ENCODE data around the gene ABR. TPM values are rescaled to one million over a fixed set of nuclear protein-coding genes. Genes with fewer than 3 reads are reported as not detected.

The ABR gene
- total and polyA plus RNA-seq, 2 donors from 2014 or later: 18.7 to 116 TPM

- Histone ChIP-seq H3K27ac (ENCODE audit: low read depth in 2 of 2, low read length in 2 of 2) (no peak overlapping the region), H3K36me3 (ENCODE audit: control insufficient read depth in 2 of 3, insufficient read depth in 3 of 3, low read length in 3 of 3) (no peaks in the 10 kb centered on the region), H3K4me3 (ENCODE audit: low read length in 3 of 3) (no peak overlapping the region), H3K4me1 (ENCODE audit: control insufficient read depth in 2 of 3, insufficient read depth in 2 of 3, low read depth in 1 of 3, low read length in 3 of 3) (no peaks in the 10 kb centered on the region), H3K9ac (ENCODE audit: low read length in 3 of 3) (no peak overlapping the region), H3K9me3 (ENCODE audit: control insufficient read depth in 2 of 3, insufficient read depth in 1 of 3, low read length in 3 of 3) (no peaks in the 10 kb centered on the region), H3K27me3 (ENCODE audit: control insufficient read depth, insufficient read depth, low read length) (no peaks in the 10 kb centered on the region)
- no peak for FAIRE-seq
- intact Hi-C loops (cut with DNase I): no loop called here
- peak in 4 of 5 donors; percentile 21 to 75 (median 64) for DNase-seq
- no peak for TF ChIP-seq CTCF (IDR thresholded peaks at IDR 0.05; ENCODE audit: borderline replicate concordance, extremely low read depth, insufficient read depth)
These were observed 221.8 kb downstream of the ABR start for GRCh38 chr17:957856-958421.

- no peak for TF ChIP-seq CTCF (IDR thresholded peaks at IDR 0.05; ENCODE audit: borderline replicate concordance, extremely low read depth, insufficient read depth)
- intact Hi-C loops (cut with DNase I): no loop called here
- Histone ChIP-seq H3K4me3 (ENCODE audit: low read length in 3 of 3) (no peak overlapping the region), H3K4me1 (ENCODE audit: control insufficient read depth in 2 of 3, insufficient read depth in 2 of 3, low read depth in 1 of 3, low read length in 3 of 3) (peaks cover 0 to 1% (median 0%) of the 10 kb centered on the region in 3 donors), H3K36me3 (ENCODE audit: control insufficient read depth in 2 of 3, insufficient read depth in 3 of 3, low read length in 3 of 3) (no peaks in the 10 kb centered on the region), H3K9me3 (ENCODE audit: control insufficient read depth in 2 of 3, insufficient read depth in 1 of 3, low read length in 3 of 3) (no peaks in the 10 kb centered on the region), H3K9ac (ENCODE audit: low read length in 3 of 3) (no peak overlapping the region), H3K27me3 (ENCODE audit: control insufficient read depth, insufficient read depth, low read length) (no peaks in the 10 kb centered on the region), H3K27ac (ENCODE audit: low read depth in 2 of 2, low read length in 2 of 2) (no peak overlapping the region)
- FAIRE-seq (no peak), DNase-seq (peak in 1 of 5 donors; percentile 22)
These were observed 222.9 kb downstream of the ABR start for GRCh38 chr17:956905-957304.

- H3K4me1 ChIP-seq (ENCODE audit: control insufficient read depth in 2 of 3, insufficient read depth in 2 of 3, low read depth in 1 of 3, low read length in 3 of 3): peaks cover 0 to 3% (median 0%) of the 10 kb centered on the region in 3 donors
- no peaks in the 10 kb centered on the region for H3K27me3 ChIP-seq (ENCODE audit: control insufficient read depth, insufficient read depth, low read length)
- FAIRE-seq (no peak), DNase-seq (peak in 4 of 5 donors; percentile 62 to 83 (median 68))
- no peak overlapping the region for H3K9ac ChIP-seq (ENCODE audit: low read length in 3 of 3)
- no peak overlapping the region for H3K27ac ChIP-seq (ENCODE audit: low read depth in 2 of 2, low read length in 2 of 2)
- no peak for TF ChIP-seq CTCF (IDR thresholded peaks at IDR 0.05; ENCODE audit: borderline replicate concordance, extremely low read depth, insufficient read depth)
- H3K9me3 ChIP-seq (ENCODE audit: control insufficient read depth in 2 of 3, insufficient read depth in 1 of 3, low read length in 3 of 3): no peaks in the 10 kb centered on the region
- intact Hi-C loops (cut with DNase I): no loop called here
- no peaks in the 10 kb centered on the region for H3K36me3 ChIP-seq (ENCODE audit: control insufficient read depth in 2 of 3, insufficient read depth in 3 of 3, low read length in 3 of 3)
- H3K4me3 ChIP-seq (ENCODE audit: low read length in 3 of 3): no peak overlapping the region
These were observed 225.2 kb downstream of the ABR start for GRCh38 chr17:954431-955164.
